GM12878 (cell line): ENCODE measurements around the gene ZNF764. TPM values are rescaled to one million over a fixed set of nuclear protein-coding genes. Genes with fewer than 3 reads are reported as not detected.

Source experiments
- BCL11A ChIP-seq: IDR thresholded peaks from 2 replicates; pipeline ENCODE4 v1.6.1; 2011; ENCODE audit warnings: low read depth, low read length
- CBX5 ChIP-seq: sonication (generic); IDR thresholded peaks from 2 replicates; pipeline ENCODE4 v1.6.1; 2016; ENCODE audit warnings: low read depth, moderate library complexity, mild to moderate bottlenecking, inconsistent platforms
- CREM ChIP-seq: IDR thresholded peaks from 2 replicates; pipeline ENCODE4 v1.6.1; 2014; ENCODE audit warnings: antibody characterized with exemption, low read depth
- E2F4 ChIP-seq: IDR thresholded peaks from 2 replicates; pipeline ENCODE4 v1.6.1; 2012; ENCODE audit warnings: low read depth, low read length, improper control_type of control experiment
- FOXM1 ChIP-seq: IDR thresholded peaks from 2 replicates; pipeline ENCODE4 v1.6.1; 2012; ENCODE audit warnings: low read depth, mild to moderate bottlenecking, inconsistent platforms, low read length, moderate library complexity
- GATAD2B ChIP-seq: fragments of 450-650 bp; conservative IDR thresholded peaks from 2 replicates; pipeline ENCODE4 v1.6.1; 2017; ENCODE audit warnings: low read depth, mild to moderate bottlenecking, moderate library complexity
- KAT2A ChIP-seq: conservative IDR thresholded peaks from 2 replicates; pipeline ENCODE4 v1.6.1; 2011; ENCODE audit warnings: low read depth, low read length; ENCODE audit not compliant: control insufficient read depth
- KLF5 ChIP-seq: fragments of 450-650 bp; IDR thresholded peaks from 2 replicates; pipeline ENCODE4 v1.6.1; 2014; ENCODE audit warnings: mild to moderate bottlenecking; ENCODE audit not compliant: partially characterized antibody
- MTA3 ChIP-seq: IDR thresholded peaks from 2 replicates; pipeline ENCODE4 v1.6.1; 2012; ENCODE audit warnings: low read length, inconsistent platforms, borderline replicate concordance
- NBN ChIP-seq: fragments of 450-650 bp; IDR thresholded peaks from 2 replicates; pipeline ENCODE4 v1.6.1; 2016
- POU2F2 ChIP-seq: IDR thresholded peaks from 3 replicates; pipeline ENCODE4 v1.6.1; 2011; ENCODE audit warnings: low read depth, mild to moderate bottlenecking, low read length, borderline replicate concordance
- RB1 ChIP-seq: fragments of 450-650 bp; formaldehyde crosslinking; IDR thresholded peaks from 2 replicates; pipeline ENCODE4 v1.6.1; 2017; ENCODE audit warnings: mild to moderate bottlenecking, borderline replicate concordance
- SUZ12 ChIP-seq: fragments of 200-600 bp; sonication (generic); IDR thresholded peaks from one replicate; pipeline ENCODE4 v1.6.1; 2018; ENCODE audit warnings: antibody characterized with exemption, mild to moderate bottlenecking; ENCODE audit not compliant: unreplicated experiment
- ZSCAN29 ChIP-seq: fragments of 450-650 bp; IDR thresholded peaks from 2 replicates; pipeline ENCODE4 v1.6.1; 2017; ENCODE audit warnings: mild to moderate bottlenecking, moderate library complexity
- polyA plus RNA-seq, 11 experiments: library from polyadenylated mRNA; depleted of rRNA in 4 of 11; unstranded in 6 of 11; stranded (reverse) in 5 of 11; fragments of >200 nt; fragmentation: Nextera tagmentation in 4 of 11; fragmentation: Illumina TruSeq in 1 of 11; extraction: Ambion mirVana in 4 of 11; extraction: Trizol in 1 of 11; gene quantifications; 1 replicate in 1 of 11; 2 replicates in 10 of 11; pipeline versions ENCODE4 v1.2.1 to v1.2.3, GENCODE V29; 2011 to 2016; ENCODE audit warnings: inconsistent platforms in 2 of 11, missing spikeins in 2 of 11, low read depth in 1 of 11
- total RNA-seq, 4 experiments: library from RNA; depleted of rRNA in 3 of 4; stranded (reverse); fragments of >200 nt in 3 of 4; fragmentation: Illumina TruSeq in 1 of 4; extraction: Trizol in 1 of 4; gene quantifications; 2 replicates each; pipeline versions ENCODE4 v1.2.1 to v1.2.3, GENCODE V29; 2013 to 2021
- TF ChIP-seq, protein P1 (sequence below): IDR thresholded peaks from 2 replicates; pipeline ENCODE4 v1.6.1; 2012; ENCODE audit warnings: improper control_type of control experiment, low read depth, low read length; ENCODE audit not compliant: insufficient replicate concordance
- TF ChIP-seq, protein P2 (sequence below): fragments of 450-650 bp; IDR thresholded peaks from 2 replicates; pipeline ENCODE4 v1.6.1; 2017; ENCODE audit warnings: borderline replicate concordance
- TF ChIP-seq, protein P3 (sequence below): fragments of 450-650 bp; IDR thresholded peaks from 2 replicates; pipeline ENCODE4 v1.6.1; 2017; ENCODE audit warnings: antibody characterized with exemption, mild to moderate bottlenecking, moderate library complexity

Gene ZNF764
- total and polyA plus RNA-seq, 10 of the 15 experiments (the other 5 are each of a cell fraction or from before 2014, with no cell fraction given): 0.61 to 11.9 (median 3.8) TPM

- TF ChIP-seq, protein P1, sequence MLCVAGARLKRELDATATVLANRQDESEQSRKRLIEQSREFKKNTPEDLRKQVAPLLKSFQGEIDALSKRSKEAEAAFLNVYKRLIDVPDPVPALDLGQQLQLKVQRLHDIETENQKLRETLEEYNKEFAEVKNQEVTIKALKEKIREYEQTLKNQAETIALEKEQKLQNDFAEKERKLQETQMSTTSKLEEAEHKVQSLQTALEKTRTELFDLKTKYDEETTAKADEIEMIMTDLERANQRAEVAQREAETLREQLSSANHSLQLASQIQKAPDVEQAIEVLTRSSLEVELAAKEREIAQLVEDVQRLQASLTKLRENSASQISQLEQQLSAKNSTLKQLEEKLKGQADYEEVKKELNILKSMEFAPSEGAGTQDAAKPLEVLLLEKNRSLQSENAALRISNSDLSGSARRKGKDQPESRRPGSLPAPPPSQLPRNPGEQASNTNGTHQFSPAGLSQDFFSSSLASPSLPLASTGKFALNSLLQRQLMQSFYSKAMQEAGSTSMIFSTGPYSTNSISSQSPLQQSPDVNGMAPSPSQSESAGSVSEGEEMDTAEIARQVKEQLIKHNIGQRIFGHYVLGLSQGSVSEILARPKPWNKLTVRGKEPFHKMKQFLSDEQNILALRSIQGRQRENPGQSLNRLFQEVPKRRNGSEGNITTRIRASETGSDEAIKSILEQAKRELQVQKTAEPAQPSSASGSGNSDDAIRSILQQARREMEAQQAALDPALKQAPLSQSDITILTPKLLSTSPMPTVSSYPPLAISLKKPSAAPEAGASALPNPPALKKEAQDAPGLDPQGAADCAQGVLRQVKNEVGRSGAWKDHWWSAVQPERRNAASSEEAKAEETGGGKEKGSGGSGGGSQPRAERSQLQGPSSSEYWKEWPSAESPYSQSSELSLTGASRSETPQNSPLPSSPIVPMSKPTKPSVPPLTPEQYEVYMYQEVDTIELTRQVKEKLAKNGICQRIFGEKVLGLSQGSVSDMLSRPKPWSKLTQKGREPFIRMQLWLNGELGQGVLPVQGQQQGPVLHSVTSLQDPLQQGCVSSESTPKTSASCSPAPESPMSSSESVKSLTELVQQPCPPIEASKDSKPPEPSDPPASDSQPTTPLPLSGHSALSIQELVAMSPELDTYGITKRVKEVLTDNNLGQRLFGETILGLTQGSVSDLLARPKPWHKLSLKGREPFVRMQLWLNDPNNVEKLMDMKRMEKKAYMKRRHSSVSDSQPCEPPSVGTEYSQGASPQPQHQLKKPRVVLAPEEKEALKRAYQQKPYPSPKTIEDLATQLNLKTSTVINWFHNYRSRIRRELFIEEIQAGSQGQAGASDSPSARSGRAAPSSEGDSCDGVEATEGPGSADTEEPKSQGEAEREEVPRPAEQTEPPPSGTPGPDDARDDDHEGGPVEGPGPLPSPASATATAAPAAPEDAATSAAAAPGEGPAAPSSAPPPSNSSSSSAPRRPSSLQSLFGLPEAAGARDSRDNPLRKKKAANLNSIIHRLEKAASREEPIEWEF: no peak
- TF ChIP-seq, protein P2, sequence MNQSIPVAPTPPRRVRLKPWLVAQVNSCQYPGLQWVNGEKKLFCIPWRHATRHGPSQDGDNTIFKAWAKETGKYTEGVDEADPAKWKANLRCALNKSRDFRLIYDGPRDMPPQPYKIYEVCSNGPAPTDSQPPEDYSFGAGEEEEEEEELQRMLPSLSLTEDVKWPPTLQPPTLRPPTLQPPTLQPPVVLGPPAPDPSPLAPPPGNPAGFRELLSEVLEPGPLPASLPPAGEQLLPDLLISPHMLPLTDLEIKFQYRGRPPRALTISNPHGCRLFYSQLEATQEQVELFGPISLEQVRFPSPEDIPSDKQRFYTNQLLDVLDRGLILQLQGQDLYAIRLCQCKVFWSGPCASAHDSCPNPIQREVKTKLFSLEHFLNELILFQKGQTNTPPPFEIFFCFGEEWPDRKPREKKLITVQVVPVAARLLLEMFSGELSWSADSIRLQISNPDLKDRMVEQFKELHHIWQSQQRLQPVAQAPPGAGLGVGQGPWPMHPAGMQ: no peak
- TF ChIP-seq, protein P3, sequence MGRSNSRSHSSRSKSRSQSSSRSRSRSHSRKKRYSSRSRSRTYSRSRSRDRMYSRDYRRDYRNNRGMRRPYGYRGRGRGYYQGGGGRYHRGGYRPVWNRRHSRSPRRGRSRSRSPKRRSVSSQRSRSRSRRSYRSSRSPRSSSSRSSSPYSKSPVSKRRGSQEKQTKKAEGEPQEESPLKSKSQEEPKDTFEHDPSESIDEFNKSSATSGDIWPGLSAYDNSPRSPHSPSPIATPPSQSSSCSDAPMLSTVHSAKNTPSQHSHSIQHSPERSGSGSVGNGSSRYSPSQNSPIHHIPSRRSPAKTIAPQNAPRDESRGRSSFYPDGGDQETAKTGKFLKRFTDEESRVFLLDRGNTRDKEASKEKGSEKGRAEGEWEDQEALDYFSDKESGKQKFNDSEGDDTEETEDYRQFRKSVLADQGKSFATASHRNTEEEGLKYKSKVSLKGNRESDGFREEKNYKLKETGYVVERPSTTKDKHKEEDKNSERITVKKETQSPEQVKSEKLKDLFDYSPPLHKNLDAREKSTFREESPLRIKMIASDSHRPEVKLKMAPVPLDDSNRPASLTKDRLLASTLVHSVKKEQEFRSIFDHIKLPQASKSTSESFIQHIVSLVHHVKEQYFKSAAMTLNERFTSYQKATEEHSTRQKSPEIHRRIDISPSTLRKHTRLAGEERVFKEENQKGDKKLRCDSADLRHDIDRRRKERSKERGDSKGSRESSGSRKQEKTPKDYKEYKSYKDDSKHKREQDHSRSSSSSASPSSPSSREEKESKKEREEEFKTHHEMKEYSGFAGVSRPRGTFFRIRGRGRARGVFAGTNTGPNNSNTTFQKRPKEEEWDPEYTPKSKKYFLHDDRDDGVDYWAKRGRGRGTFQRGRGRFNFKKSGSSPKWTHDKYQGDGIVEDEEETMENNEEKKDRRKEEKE: no peak
- TF ChIP-seq ZSCAN29 (no peak), NBN (peak; percentile 79), CREM (peak; percentile 90), CBX5 (no peak), FOXM1 (peak; percentile 65), E2F4 (peak; percentile 93), KLF5 (peak; percentile 39), GATAD2B (peak; percentile 51; the same call in 1 of the 2 replicates), POU2F2 (peak; percentile 63; the same call in 1 of the 3 replicates), BCL11A (no peak), MTA3 (no peak), SUZ12 (no peak), RB1 (peak; percentile 55; the same call in 1 of the 2 replicates), KAT2A (no peak)
Measured at GRCh38 chr16:30585400-30586191, 27.4 kb upstream of the ZNF764 start, which contains the start of gene ZNF785 (continued).
